Measurements from ENCODE around the gene PTPRT.
"Not testable (repeated sequence)": the region's sequence is repeated elsewhere in the genome, so short reads cannot be mapped to it uniquely, and the experiment has no call there.

The PTPRT gene

GRCh38 chr20:42900764-42901163 lies 288.9 kb downstream of the PTPRT start:
- DNase-seq: not testable (repeated sequence)

- no peak for DNase-seq
These were observed 294.7 kb downstream of the PTPRT start for GRCh38 chr20:42895020-42895419.

- DNase-seq: no peak
These were observed 295.2 kb downstream of the PTPRT start for GRCh38 chr20:42894483-42894882.

GRCh38 chr20:42889517-42889916 lies 300.2 kb downstream of the PTPRT start:
- DNase-seq: no peak

- DNase-seq: no peak
These were observed 302.4 kb downstream of the PTPRT start for GRCh38 chr20:42887281-42887680.

- no peak for DNase-seq
These were observed 302.9 kb downstream of the PTPRT start for GRCh38 chr20:42886801-42887200.

- no peak for DNase-seq
These were observed 303.7 kb downstream of the PTPRT start for GRCh38 chr20:42886046-42886445.

- DNase-seq: no peak
These were observed 314.1 kb downstream of the PTPRT start for GRCh38 chr20:42875581-42875980.

- DNase-seq: no peak
These were observed 316.4 kb downstream of the PTPRT start for GRCh38 chr20:42873259-42873658.

- no peak for DNase-seq
These were observed 325.6 kb downstream of the PTPRT start for GRCh38 chr20:42864116-42864515.

- no peak for DNase-seq
These were observed 327.3 kb downstream of the PTPRT start for GRCh38 chr20:42862446-42862845.

- no peak for DNase-seq
These were observed 332.3 kb downstream of the PTPRT start for GRCh38 chr20:42857446-42857845.

GRCh38 chr20:42855896-42856295 lies 333.8 kb downstream of the PTPRT start:
- DNase-seq: no peak

- DNase-seq: no peak
These were observed 337.0 kb downstream of the PTPRT start for GRCh38 chr20:42852691-42853090.

- DNase-seq: no peak
These were observed 342.8 kb downstream of the PTPRT start for GRCh38 chr20:42846784-42847490.

- no peak for DNase-seq
These were observed 345.0 kb downstream of the PTPRT start for GRCh38 chr20:42844751-42845150.

GRCh38 chr20:42837456-42837855 lies 352.2 kb downstream of the PTPRT start:
- DNase-seq: no peak

- DNase-seq: no peak
These were observed 353.4 kb downstream of the PTPRT start for GRCh38 chr20:42836339-42836738.

GRCh38 chr20:42807876-42808275 lies 381.8 kb downstream of the PTPRT start:
- no peak for DNase-seq

GRCh38 chr20:42795111-42795695 lies 394.5 kb downstream of the PTPRT start:
- no peak for DNase-seq

GRCh38 chr20:42792052-42792451 lies 397.7 kb downstream of the PTPRT start:
- DNase-seq: no peak

- no peak for DNase-seq
These were observed 399.6 kb downstream of the PTPRT start for GRCh38 chr20:42790111-42790510.

GRCh38 chr20:42788707-42789106 lies 401.0 kb downstream of the PTPRT start:
- DNase-seq: no peak

GRCh38 chr20:42785041-42785440 lies 404.7 kb downstream of the PTPRT start:
- DNase-seq: no peak

GRCh38 chr20:42779216-42779615 lies 410.5 kb downstream of the PTPRT start:
- no peak for DNase-seq

Measured in COR-L47 (cell line).